Body of pancreas (tissue), 4 donors: ENCODE results near the gene ARAP2. TPM values are rescaled to one million over a fixed set of nuclear protein-coding genes. Genes with fewer than 3 reads are reported as not detected.

Experiments
- ATAC-seq: fragments of 150-250 bp; one replicate; pipeline ENCODE4 v1.9.1; 2016
- DNase-seq, 4 donors: peaks; one replicate each; pipeline ENCODE4 v3.0.0-alpha.2; 2019
- H3K27ac ChIP-seq, 4 donors: fragments of 200-600 bp; sonication (generic); 1 replicate in 3 of 4; 2 replicates in 1 of 4; pipeline versions ENCODE4 v1.5.1 to v1.6.1; 2016 to 2019; ENCODE audit warnings: mild to moderate bottlenecking in 1 of 4, mixed read lengths in 1 of 4, moderate library complexity in 1 of 4
- H3K27me3 ChIP-seq, 2 donors: fragments of 200-600 bp; sonication (generic); one replicate each; pipeline ENCODE4 v1.6.0; 2016; ENCODE audit warnings: mild to moderate bottlenecking in 1 of 2
- H3K36me3 ChIP-seq, 2 donors: fragments of 200-600 bp; sonication (generic); replicated peaks in 1 of 2; 2 replicates each; pipeline ENCODE4 v1.5.1; 2016; ENCODE audit warnings: low read depth in 2 of 2; ENCODE audit not compliant: insufficient read depth in 1 of 2
- H3K4me1 ChIP-seq: fragments of 200-600 bp; sonication (generic); one replicate; pipeline ENCODE4 v1.6.0; 2016
- H3K4me3 ChIP-seq, 2 donors: fragments of 200-600 bp; sonication (generic); 1 replicate in 1 of 2; 2 replicates in 1 of 2; pipeline ENCODE4 v1.5.1; 2016 to 2019
- H3K9me3 ChIP-seq, 3 donors: fragments of 200-600 bp; sonication (generic); 1 replicate in 2 of 3; 2 replicates in 1 of 3; pipeline ENCODE4 v1.5.1; 2016
- CTCF ChIP-seq, 7 experiments: fragments of 450-650 bp in 4 of 7; fragments of 200-600 bp in 3 of 7; sonication (generic) in 3 of 7; IDR thresholded peaks; one replicate each; pipeline ENCODE4 v1.5.1; 2016 to 2019; ENCODE audit warnings: antibody characterized with exemption in 7 of 7
- POLR2A ChIP-seq, 3 donors: fragments of 450-650 bp; IDR thresholded peaks; one replicate each; pipeline ENCODE4 v1.6.1; 2016; ENCODE audit warnings: antibody characterized with exemption in 3 of 3, mild to moderate bottlenecking in 2 of 3
- WGBS, 2 donors: methylation state at CpG; one replicate each; pipeline ENCODE4 v1.1.5; 2017; 5-methylcytosine and 5-hydroxymethylcytosine counted together
- intact Hi-C: fragments of 100-400 bp; cut with DNase I; formaldehyde crosslinking; loops from one replicate; pipeline ENCODE4 v1.15.1; 2023
- total RNA-seq, 2 donors: library from RNA; depleted of rRNA; stranded (reverse); fragments of >200 nt; gene quantifications; one replicate each; pipeline ENCODE4 v1.1.0, GENCODE V29; 2016

Gene ARAP2
- total RNA-seq, 2 donors from 2014 or later: 12.5 to 14.3 TPM

GRCh38 chr4:36273276-36273675 is 29.0 kb upstream of the ARAP2 start:
- H3K4me3 ChIP-seq: no peak overlapping the region
- H3K36me3 ChIP-seq: no peaks in the 10 kb centered on the region
- no peak for ATAC-seq
- no peak overlapping the region for H3K27ac ChIP-seq
- no peaks in the 10 kb centered on the region for H3K4me1 ChIP-seq
- WGBS, 2 donors: 82 to 86% methylated on average over 4 of the region's 4 CpGs
- DNase-seq: no peak
- intact Hi-C loops: no loop called here
- no peaks in the 10 kb centered on the region for H3K9me3 ChIP-seq
- no peak for TF ChIP-seq CTCF (IDR thresholded peaks at IDR 0.05)
- TF ChIP-seq POLR2A (IDR thresholded peaks at IDR 0.05): no peak
- H3K27me3 ChIP-seq: no peaks in the 10 kb centered on the region

- Histone ChIP-seq H3K27me3 (no peaks in the 10 kb centered on the region), H3K9me3 (no peaks in the 10 kb centered on the region), H3K4me3 (no peak overlapping the region), H3K4me1 (no peaks in the 10 kb centered on the region), H3K36me3 (no peaks in the 10 kb centered on the region), H3K27ac (no peak overlapping the region)
- DNase-seq (no peak), ATAC-seq (no peak)
- intact Hi-C loops: no loop called here
- TF ChIP-seq POLR2A (IDR thresholded peaks at IDR 0.05) (no peak), CTCF (IDR thresholded peaks at IDR 0.05) (no peak)
- WGBS, 2 donors: 58 to 61% methylated on average over 5 of the region's 5 CpGs
These were observed 25.3 kb upstream of the ARAP2 start for GRCh38 chr4:36269533-36270173.

- WGBS, 2 donors: 73 to 82% methylated on average over 4 of the region's 4 CpGs
- no peaks in the 10 kb centered on the region for H3K27me3 ChIP-seq
- H3K9me3 ChIP-seq: no peaks in the 10 kb centered on the region
- no peaks in the 10 kb centered on the region for H3K36me3 ChIP-seq
- intact Hi-C loops: no loop called here
- no peaks in the 10 kb centered on the region for H3K4me1 ChIP-seq
- no peak for TF ChIP-seq POLR2A (IDR thresholded peaks at IDR 0.05)
- no peak for TF ChIP-seq CTCF (IDR thresholded peaks at IDR 0.05)
- no peak overlapping the region for H3K4me3 ChIP-seq
- no peak overlapping the region for H3K27ac ChIP-seq
- DNase-seq (no peak), ATAC-seq (no peak)
These were observed 24.8 kb upstream of the ARAP2 start for GRCh38 chr4:36269101-36269500.

- H3K4me3 ChIP-seq: no peak overlapping the region
- intact Hi-C loops: no loop called here
- WGBS, 2 donors: 55 to 63% methylated on average over 2 of the region's 2 CpGs
- H3K27ac ChIP-seq: no peak overlapping the region
- no peaks in the 10 kb centered on the region for H3K9me3 ChIP-seq
- H3K36me3 ChIP-seq: no peaks in the 10 kb centered on the region
- H3K27me3 ChIP-seq: no peaks in the 10 kb centered on the region
- H3K4me1 ChIP-seq: no peaks in the 10 kb centered on the region
- no peak for TF ChIP-seq CTCF (IDR thresholded peaks at IDR 0.05)
- no peak for TF ChIP-seq POLR2A (IDR thresholded peaks at IDR 0.05)
- ATAC-seq (no peak), DNase-seq (no peak)
These were observed 23.4 kb upstream of the ARAP2 start for GRCh38 chr4:36267486-36268268.
